Hypothalamus (tissue), 51 donors: ENCODE measurements around the gene MCC.
"Not testable (repeated sequence)": the region's sequence is repeated elsewhere in the genome, so short reads cannot be mapped to it uniquely, and the experiment has no call there.

Experiments
- DNase-seq, 51 donors: peaks; one replicate each; lab custom pipeline; 2025; lab: John Stamatoyannopoulos, UW

The MCC gene

GRCh38 chr5:113098378-113098777 lies 389.9 kb downstream of the MCC start:
- no peak for DNase-seq

GRCh38 chr5:113095831-113096230 lies 392.4 kb downstream of the MCC start:
- no peak for DNase-seq

- DNase-seq, result no peak
Measured at GRCh38 chr5:113093558-113093957, 394.7 kb downstream of the MCC start.

GRCh38 chr5:113092683-113093082 lies 395.6 kb downstream of the MCC start:
- no peak for DNase-seq

- DNase-seq, result no peak
Measured at GRCh38 chr5:113091622-113092021, 396.6 kb downstream of the MCC start.

- peak in 12 of 51 donors; percentile 10 to 47 (median 16) for DNase-seq
Measured at GRCh38 chr5:113090336-113091106, 397.7 kb downstream of the MCC start.

GRCh38 chr5:113089653-113090335 lies 398.5 kb downstream of the MCC start:
- peak in 3 of 51 donors; percentile 10 to 14 (median 10) for DNase-seq

- no peak for DNase-seq
Measured at GRCh38 chr5:113087976-113088514, 400.2 kb downstream of the MCC start.

- no peak for DNase-seq
Measured at GRCh38 chr5:113085880-113086409, 402.3 kb downstream of the MCC start.

GRCh38 chr5:113085084-113085414 lies 403.2 kb downstream of the MCC start:
- no peak for DNase-seq

- no peak for DNase-seq
Measured at GRCh38 chr5:113084402-113085083, 403.7 kb downstream of the MCC start.

GRCh38 chr5:113083481-113083880 lies 404.8 kb downstream of the MCC start:
- DNase-seq, result no peak

- no peak for DNase-seq
Measured at GRCh38 chr5:113082547-113082905, 405.7 kb downstream of the MCC start.

- DNase-seq, result peak in 11 of 51 donors; percentile 16 to 66 (median 29)
Measured at GRCh38 chr5:113081881-113082546, 406.2 kb downstream of the MCC start.

GRCh38 chr5:113081091-113081839 lies 407.0 kb downstream of the MCC start:
- DNase-seq, result no peak

GRCh38 chr5:113076649-113077048 lies 411.6 kb downstream of the MCC start:
- not testable (repeated sequence) for DNase-seq

GRCh38 chr5:113075019-113075418 lies 413.2 kb downstream of the MCC start:
- no peak for DNase-seq

- DNase-seq, result not testable (repeated sequence)
Measured at GRCh38 chr5:113073629-113074034, 414.6 kb downstream of the MCC start.

- no peak for DNase-seq
Measured at GRCh38 chr5:113071401-113071800, 416.9 kb downstream of the MCC start.

- DNase-seq, result no peak
Measured at GRCh38 chr5:113070901-113071300, 417.4 kb downstream of the MCC start.
